K562 (cell line): ENCODE data around the gene LLPH. TPM values are rescaled to one million over a fixed set of nuclear protein-coding genes. Genes with fewer than 3 reads are reported as not detected.

Experiments used
- BRD9 ChIP-seq: fragments of 450-650 bp; IDR thresholded peaks from 2 replicates; pipeline ENCODE4 v1.6.1; 2018; ENCODE audit warnings: low read depth; ENCODE audit not compliant: partially characterized antibody
- CHAMP1 ChIP-seq: fragments of 450-650 bp; IDR thresholded peaks from 2 replicates; pipeline ENCODE4 v1.6.1; 2016; ENCODE audit warnings: mild to moderate bottlenecking
- E2F1 ChIP-seq: sonication (generic); formaldehyde crosslinking; IDR thresholded peaks from 2 replicates; pipeline ENCODE4 v1.8.1; 2023; ENCODE audit warnings: mild to moderate bottlenecking, missing genetic modification reagents, moderate library complexity
- EHMT2 ChIP-seq: fragments of 450-650 bp; IDR thresholded peaks from 2 replicates; pipeline ENCODE4 v1.6.1; 2018; ENCODE audit warnings: antibody characterized with exemption
- ELF4 ChIP-seq: fragments of 450-650 bp; formaldehyde crosslinking; IDR thresholded peaks from 2 replicates; pipeline ENCODE4 v1.4.0; 2022; ENCODE audit warnings: missing genetic modification characterization
- FIP1L1 ChIP-seq: fragments of 200-400 bp; formaldehyde crosslinking; IDR thresholded peaks from 2 replicates; pipeline ENCODE4 v1.6.1; 2018; ENCODE audit warnings: mild to moderate bottlenecking, low read depth, low read length; ENCODE audit not compliant: poor library complexity, severe bottlenecking
- GABPB1 ChIP-seq: sonication (generic); formaldehyde crosslinking; IDR thresholded peaks from 2 replicates; pipeline ENCODE4 v1.8.0; 2022; ENCODE audit warnings: mild to moderate bottlenecking, missing genetic modification reagents
- HNRNPH1 ChIP-seq: fragments of 200-400 bp; formaldehyde crosslinking; optimal IDR thresholded peaks from 2 replicates; pipeline ENCODE3; 2017; ENCODE audit warnings: low read depth, mild to moderate bottlenecking, low read length, moderate library complexity
- HSF4 ChIP-seq: fragments of 250-450 bp; sonication (Bioruptor Pico); IDR thresholded peaks from 2 replicates; pipeline ENCODE4 v2.1.2; 2022; ENCODE audit warnings: mild to moderate bottlenecking, moderate library complexity, borderline replicate concordance
- LCOR ChIP-seq: sonication (generic); formaldehyde crosslinking; IDR thresholded peaks from 2 replicates; pipeline ENCODE4 v1.8.0; 2022; ENCODE audit warnings: mild to moderate bottlenecking, missing genetic modification reagents
- NFATC3 ChIP-seq: fragments of 450-650 bp; IDR thresholded peaks from 2 replicates; pipeline ENCODE4 v1.6.1; 2017; ENCODE audit warnings: mild to moderate bottlenecking
- RBM34 ChIP-seq: fragments of 200-400 bp; formaldehyde crosslinking; IDR thresholded peaks from 2 replicates; pipeline ENCODE4 v1.6.1; 2018; ENCODE audit warnings: low read length, borderline replicate concordance; ENCODE audit not compliant: insufficient read depth
- SNRNP70 ChIP-seq: fragments of 200-400 bp; formaldehyde crosslinking; optimal IDR thresholded peaks from 2 replicates; pipeline ENCODE3; 2017; ENCODE audit warnings: low read depth, low read length
- TAF1 ChIP-seq: IDR thresholded peaks from 2 replicates; pipeline ENCODE4 v1.6.1; 2011; ENCODE audit warnings: mild to moderate bottlenecking, low read length, moderate library complexity; ENCODE audit not compliant: insufficient read depth, control insufficient read depth, severe bottlenecking; ENCODE audit errors: extremely low read depth
- TCF7L2 ChIP-seq: fragments of 150-350 bp; IDR thresholded peaks from 2 replicates; pipeline ENCODE4 v1.6.1; 2016; ENCODE audit warnings: low read depth, mild to moderate bottlenecking, low read length, moderate library complexity
- ZC3H8 ChIP-seq: fragments of 450-650 bp; IDR thresholded peaks from 2 replicates; pipeline ENCODE4 v1.6.1; 2017
- ZKSCAN8 ChIP-seq: fragments of 200-800 bp; sonication (Bioruptor generic); IDR thresholded peaks from 2 replicates; pipeline ENCODE4 v1.6.1; 2016; ENCODE audit warnings: missing genetic modification characterization, missing compliant biosample characterization
- ZNF134 ChIP-seq: fragments of 250-450 bp; sonication (Bioruptor Pico); conservative IDR thresholded peaks from 2 replicates; pipeline ENCODE4 v1.4.0; 2020
- ZNF175 ChIP-seq: fragments of 200-800 bp; sonication (Bioruptor generic); IDR thresholded peaks from 2 replicates; pipeline ENCODE4 v1.6.1; 2016; ENCODE audit warnings: low read depth, mild to moderate bottlenecking, missing genetic modification characterization, missing compliant biosample characterization
- ZNF197 ChIP-seq: fragments of 200-800 bp; sonication (Bioruptor generic); IDR thresholded peaks from 2 replicates; pipeline ENCODE4 v1.6.1; 2016; ENCODE audit warnings: low read depth, missing genetic modification characterization, missing compliant biosample characterization
- ZNF518B ChIP-seq: fragments of 250-450 bp; sonication (Bioruptor Pico); IDR thresholded peaks from 2 replicates; pipeline ENCODE4 v1.5.0; 2021; ENCODE audit warnings: mild to moderate bottlenecking, moderate library complexity
- polyA plus RNA-seq, 8 experiments: library from polyadenylated mRNA; depleted of rRNA in 4 of 8; stranded (reverse) in 5 of 8; unstranded in 3 of 8; fragments of >200 nt; fragmentation: Nextera tagmentation in 2 of 8; fragmentation: Illumina TruSeq in 1 of 8; extraction: Ambion mirVana in 2 of 8; extraction: Trizol in 1 of 8; gene quantifications; 2 replicates each; pipeline versions ENCODE4 v1.2.1 to v1.2.3, GENCODE V29; 2011 to 2014; ENCODE audit warnings: inconsistent platforms in 1 of 8, missing spikeins in 1 of 8
- total RNA-seq, 7 experiments: library from RNA; depleted of rRNA in 6 of 7; stranded (reverse); fragments of >200 nt in 6 of 7; fragmentation: Illumina TruSeq in 2 of 7; extraction: Trizol in 2 of 7; gene quantifications; 2 replicates each; pipeline versions ENCODE4 v1.2.1 to v1.2.3, GENCODE V29; 2011 to 2021; ENCODE audit warnings: low replicate concordance in 1 of 7

LLPH gene
- total and polyA plus RNA-seq, 9 of the 15 experiments (the other 6 are each of a cell fraction or from before 2014, with no cell fraction given) = 19.1 to 87.3 (median 59.6) TPM

GRCh38 chr12:66130267-66131066 lies at the start of gene LLPH (continued):
- TF ChIP-seq CHAMP1 (no peak), RBM34 (no peak), ZNF134 (CRISPR knock-in tag) (no peak), TAF1 (peak; percentile 97), HSF4 (no peak), ELF4 (peak; percentile 84; the same call in 1 of the 2 replicates), ZNF175 (CRISPR knock-in tag) (no peak), ZNF518B (no peak), E2F1 (no peak), SNRNP70 (no peak), LCOR (CRISPR knock-in tag) (0 out of 2 replicates have a peak, but pooled peaks have one; percentile 68), BRD9 (no peak), EHMT2 (peak; percentile 29; the same call in 1 of the 2 replicates), NFATC3 (no peak), ZC3H8 (no peak), TCF7L2 (no peak), HNRNPH1 (no peak), ZKSCAN8 (CRISPR knock-in tag) (no peak), ZNF197 (no peak), FIP1L1 (no peak), GABPB1 (peak; percentile 90)
